HG02943 (cell line): ENCODE measurements around the gene CDH4.

Experiments
- ATAC-seq: cut with Tn5 transposase; IDR thresholded peaks from one replicate; pipeline ENCODE4 v1.9.1; 2021; ENCODE audit warnings: mild to moderate bottlenecking, low read depth, moderate library complexity; ENCODE audit not compliant: unreplicated experiment

The CDH4 gene

DNA sequence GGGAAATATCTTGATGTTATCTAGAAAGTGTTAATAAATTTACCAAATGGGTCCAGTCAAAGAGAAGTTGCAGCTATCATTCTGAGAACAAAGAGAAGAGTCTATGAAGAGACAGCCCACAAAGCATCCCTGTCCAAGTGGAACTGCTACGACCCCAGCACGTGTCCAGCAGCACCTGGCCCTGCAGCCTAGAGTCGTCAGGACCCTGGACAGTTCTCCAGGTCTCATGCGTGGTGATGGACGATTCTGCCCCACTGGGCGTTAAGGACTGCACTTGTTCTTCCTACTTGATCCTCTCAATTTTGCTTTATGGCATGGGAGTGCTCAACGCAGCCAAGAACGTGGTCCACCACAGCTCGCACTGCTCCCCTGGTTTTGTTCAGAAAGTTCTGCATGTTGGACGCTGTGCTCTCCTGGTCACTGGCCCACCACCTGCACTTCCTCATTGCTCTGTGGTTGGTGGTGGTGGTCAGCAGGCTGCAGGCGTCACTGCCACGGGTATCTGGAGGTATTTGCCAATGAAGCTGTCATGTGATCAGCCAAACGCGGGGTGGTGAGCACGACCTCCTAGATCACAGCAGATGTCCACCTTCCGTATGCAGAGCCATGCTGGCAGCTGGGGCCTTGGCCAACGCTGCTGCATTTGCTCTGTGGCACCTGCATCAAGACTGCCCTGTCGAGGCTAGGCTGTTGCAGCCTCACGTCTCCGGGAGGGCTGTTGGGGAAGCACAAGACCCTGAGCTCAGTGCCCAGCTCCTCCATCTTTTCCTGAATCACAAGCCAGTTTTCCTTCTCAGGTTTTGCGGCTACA lies 356.4 kb downstream of the CDH4 start:
- no peak for ATAC-seq

DNA sequence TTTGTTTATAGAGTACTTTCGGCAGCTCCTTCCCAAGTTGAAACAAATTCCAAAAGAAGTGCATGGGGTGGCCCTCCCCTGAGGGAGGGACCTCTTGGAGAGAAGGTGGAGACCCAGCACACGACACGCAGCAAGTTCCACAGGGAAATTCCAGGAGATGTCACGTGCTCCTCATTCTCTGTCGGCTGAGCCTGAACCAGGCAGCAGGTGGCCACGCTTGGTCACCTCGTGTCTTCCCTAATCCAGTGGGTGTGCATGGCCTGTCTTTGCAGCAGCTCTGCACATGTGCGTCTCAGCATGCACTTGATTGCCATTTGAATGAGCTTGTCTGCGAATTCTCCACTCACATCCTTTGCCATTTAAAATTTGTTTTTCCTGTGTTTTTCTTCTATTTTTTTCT lies 357.4 kb downstream of the CDH4 start:
- ATAC-seq: no peak

- no peak for ATAC-seq
These were observed 359.5 kb downstream of the CDH4 start for GRCh38 chr20:61611401-61612180.

GRCh38 chr20:61613917-61614705 lies 362.1 kb downstream of the CDH4 start:
- ATAC-seq: no peak

DNA sequence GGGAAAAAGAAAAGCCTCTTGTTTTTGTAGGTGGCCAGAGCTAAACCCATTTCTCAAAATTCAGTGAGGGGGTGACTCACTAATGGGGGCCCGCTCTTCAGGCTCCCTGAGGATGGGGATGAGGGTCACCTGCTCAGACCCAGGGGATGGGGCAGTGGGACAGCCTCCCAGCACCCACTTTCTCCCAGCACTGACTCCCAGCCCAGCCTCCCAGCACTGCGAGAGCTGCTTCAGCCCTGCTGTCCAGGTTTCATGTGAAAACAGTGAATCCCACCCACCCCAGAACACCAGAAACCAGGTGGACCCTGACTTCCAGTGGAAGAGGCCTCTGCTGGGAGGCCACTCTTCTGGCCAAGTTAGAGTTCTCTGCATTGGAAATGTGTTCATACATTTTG lies 362.6 kb downstream of the CDH4 start:
- ATAC-seq: no peak

- ATAC-seq: no peak
These were observed 363.7 kb downstream of the CDH4 start for GRCh38 chr20:61615806-61616205.

- ATAC-seq: no peak
These were observed 367.7 kb downstream of the CDH4 start for GRCh38 chr20:61619751-61620150.

DNA sequence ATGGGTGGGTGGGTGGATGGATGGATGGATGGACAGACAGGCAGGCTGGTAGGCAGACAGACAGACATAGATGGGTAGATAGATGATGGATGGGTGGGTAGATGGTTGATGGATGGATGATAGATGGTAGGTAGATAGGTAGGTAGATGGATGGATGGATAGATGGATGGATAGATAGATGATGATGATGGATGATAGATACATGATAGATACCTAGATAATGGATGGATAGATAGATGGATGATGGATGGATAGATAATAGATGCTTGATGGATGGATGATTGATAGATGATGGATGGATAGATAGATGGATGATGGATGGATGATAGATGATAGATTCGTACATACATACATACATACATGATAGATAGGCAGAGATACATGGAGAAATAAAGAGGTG lies 368.1 kb downstream of the CDH4 start:
- no peak for ATAC-seq

- no peak for ATAC-seq
These were observed 369.1 kb downstream of the CDH4 start for GRCh38 chr20:61621035-61621730.

DNA sequence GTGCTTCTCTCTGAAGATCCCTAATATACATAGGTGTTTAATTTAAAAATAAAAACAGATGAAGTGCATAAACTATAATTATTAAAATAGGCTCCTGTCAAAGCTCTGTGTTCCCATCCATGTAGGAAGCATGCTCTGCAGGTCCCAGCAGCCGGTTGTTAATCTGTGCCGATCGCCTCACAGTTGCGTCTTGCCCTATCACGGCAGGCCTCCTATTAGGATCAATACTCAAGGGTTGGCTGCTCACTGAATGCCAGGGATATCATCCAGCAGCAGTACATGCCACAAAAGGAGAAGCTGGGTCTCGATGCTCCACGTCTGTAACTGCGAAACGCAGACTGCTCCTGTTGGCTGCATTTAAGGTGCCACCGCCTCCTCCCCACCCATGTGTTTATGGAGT lies 369.8 kb downstream of the CDH4 start:
- ATAC-seq: no peak

- ATAC-seq: no peak
These were observed 371.4 kb downstream of the CDH4 start for GRCh38 chr20:61623451-61623850.

- no peak for ATAC-seq
These were observed 373.2 kb downstream of the CDH4 start for GRCh38 chr20:61625246-61625645.

GRCh38 chr20:61626412-61626811 lies 374.4 kb downstream of the CDH4 start:
- ATAC-seq: no peak

GRCh38 chr20:61627791-61628415 lies 375.8 kb downstream of the CDH4 start:
- ATAC-seq: no peak

DNA sequence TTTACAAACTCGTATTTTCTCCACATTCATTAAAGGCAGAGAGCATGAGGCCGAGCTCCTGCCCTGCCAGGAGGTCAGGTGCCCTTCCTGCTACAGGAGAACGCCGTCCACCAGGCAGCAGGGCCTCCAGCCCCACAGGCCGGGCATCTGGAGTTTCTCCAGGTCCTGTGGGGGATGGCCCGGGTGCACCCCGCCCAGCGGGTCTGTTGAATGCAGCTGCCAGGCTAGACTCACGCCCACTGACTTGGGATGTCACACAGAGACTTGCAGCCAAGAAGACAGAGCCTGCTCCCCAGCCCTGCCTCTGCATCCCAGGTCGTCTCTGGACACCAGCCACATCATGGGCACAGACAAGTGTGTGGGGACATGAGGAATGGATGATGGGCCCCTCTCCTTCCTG lies 376.4 kb downstream of the CDH4 start:
- ATAC-seq: no peak

- ATAC-seq: no peak
These were observed 377.0 kb downstream of the CDH4 start for GRCh38 chr20:61628901-61629601.

DNA sequence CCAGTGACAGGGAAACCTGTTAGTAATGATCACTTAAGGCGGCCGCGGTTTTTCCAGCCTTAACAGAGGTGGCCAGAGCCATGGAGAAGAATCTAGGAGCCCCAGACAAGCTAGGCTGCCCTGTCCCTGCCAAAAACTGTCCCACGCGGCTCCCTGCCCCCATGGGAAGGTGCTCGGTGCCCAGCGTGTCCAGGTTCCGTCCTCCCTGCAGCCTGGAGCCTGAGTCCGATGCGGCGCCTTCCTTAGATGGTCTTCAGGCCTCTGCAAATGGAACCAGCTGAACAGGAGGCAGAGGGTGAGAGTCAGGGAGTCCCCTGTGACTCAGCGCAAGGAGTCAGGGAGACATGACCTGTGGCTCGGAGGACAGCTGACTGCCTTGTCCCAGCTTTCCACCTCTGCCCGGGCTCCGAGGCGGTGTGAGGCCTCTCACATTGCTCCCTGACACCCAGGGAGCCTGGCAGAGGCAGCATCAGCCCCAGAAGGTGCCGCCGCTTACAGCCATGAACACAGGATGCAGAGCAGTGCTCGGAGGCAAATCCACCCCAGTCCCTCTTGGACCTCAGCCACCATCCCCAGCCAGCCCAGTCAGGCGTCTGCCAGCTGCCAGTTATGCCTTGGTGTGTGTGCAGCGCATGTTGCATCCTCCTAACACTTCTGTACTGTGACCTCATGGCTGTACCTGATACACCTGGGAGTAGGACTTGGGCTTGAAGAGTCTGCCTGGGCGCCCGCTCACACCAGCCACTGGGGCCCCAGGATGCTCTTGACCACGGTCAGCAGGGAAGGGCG lies 377.7 kb downstream of the CDH4 start:
- ATAC-seq: no peak

DNA sequence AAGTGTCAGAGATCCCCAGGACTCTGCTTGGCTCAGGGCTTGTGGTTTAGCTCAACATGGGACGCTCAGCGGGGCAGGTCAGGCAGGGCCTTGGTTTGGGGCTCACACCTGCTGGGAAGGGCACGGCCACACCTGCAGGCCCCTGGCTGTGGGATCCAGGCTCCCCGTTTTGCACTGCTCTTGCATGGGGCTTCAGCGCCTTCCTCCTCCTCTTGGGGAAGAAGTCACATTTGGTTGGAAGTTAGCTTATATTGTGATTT lies 378.3 kb downstream of the CDH4 start:
- no peak for ATAC-seq

GRCh38 chr20:61630816-61631215 lies 378.8 kb downstream of the CDH4 start:
- no peak for ATAC-seq
